Chondrocyte (in vitro differentiated cells): ENCODE results near the gene BDH1. TPM values are rescaled to one million over a fixed set of nuclear protein-coding genes. Genes with fewer than 3 reads are reported as not detected.

Experiments
- DNase-seq: peaks from one replicate; pipeline ENCODE4 v3.0.0; 2021; ENCODE audit warnings: mixed read lengths, low spot score
- H3K27ac Mint-ChIP-seq: one replicate; pipeline ENCODE4 v1.8.0; 2021; ENCODE audit warnings: mild to moderate bottlenecking, moderate library complexity, mixed read lengths; ENCODE audit not compliant: unreplicated experiment
- H3K27me3 Mint-ChIP-seq: 2 replicates; pipeline ENCODE4 v1.8.0; 2021; ENCODE audit warnings: low read depth, mixed read lengths
- H3K36me3 Mint-ChIP-seq: 2 replicates; pipeline ENCODE4 v1.8.0; 2021; ENCODE audit warnings: low read depth, mixed read lengths
- H3K4me1 Mint-ChIP-seq: 2 replicates; pipeline ENCODE4 v1.8.0; 2021; ENCODE audit warnings: low read depth, mild to moderate bottlenecking, mixed read lengths
- H3K4me3 Mint-ChIP-seq: one replicate; pipeline ENCODE4 v1.8.0; 2021; ENCODE audit warnings: mild to moderate bottlenecking, moderate library complexity, mixed read lengths; ENCODE audit not compliant: unreplicated experiment
- H3K9me3 Mint-ChIP-seq: 2 replicates; pipeline ENCODE4 v1.8.0; 2021; ENCODE audit warnings: low read depth, mixed read lengths
- total RNA-seq: library from RNA; stranded (reverse); gene quantifications from 3 replicates; pipeline ENCODE4 v1.2.1, GENCODE V29; 2021
- TF ChIP-seq, protein P1 (sequence below): fragments of 200-600 bp; sonication (generic); IDR thresholded peaks from 2 replicates; pipeline ENCODE4 v1.5.0; 2021; ENCODE audit warnings: antibody characterized with exemption, mild to moderate bottlenecking, moderate library complexity

The BDH1 gene
- total RNA-seq, 1 donor from 2014 or later, result 8.4 TPM

DNA sequence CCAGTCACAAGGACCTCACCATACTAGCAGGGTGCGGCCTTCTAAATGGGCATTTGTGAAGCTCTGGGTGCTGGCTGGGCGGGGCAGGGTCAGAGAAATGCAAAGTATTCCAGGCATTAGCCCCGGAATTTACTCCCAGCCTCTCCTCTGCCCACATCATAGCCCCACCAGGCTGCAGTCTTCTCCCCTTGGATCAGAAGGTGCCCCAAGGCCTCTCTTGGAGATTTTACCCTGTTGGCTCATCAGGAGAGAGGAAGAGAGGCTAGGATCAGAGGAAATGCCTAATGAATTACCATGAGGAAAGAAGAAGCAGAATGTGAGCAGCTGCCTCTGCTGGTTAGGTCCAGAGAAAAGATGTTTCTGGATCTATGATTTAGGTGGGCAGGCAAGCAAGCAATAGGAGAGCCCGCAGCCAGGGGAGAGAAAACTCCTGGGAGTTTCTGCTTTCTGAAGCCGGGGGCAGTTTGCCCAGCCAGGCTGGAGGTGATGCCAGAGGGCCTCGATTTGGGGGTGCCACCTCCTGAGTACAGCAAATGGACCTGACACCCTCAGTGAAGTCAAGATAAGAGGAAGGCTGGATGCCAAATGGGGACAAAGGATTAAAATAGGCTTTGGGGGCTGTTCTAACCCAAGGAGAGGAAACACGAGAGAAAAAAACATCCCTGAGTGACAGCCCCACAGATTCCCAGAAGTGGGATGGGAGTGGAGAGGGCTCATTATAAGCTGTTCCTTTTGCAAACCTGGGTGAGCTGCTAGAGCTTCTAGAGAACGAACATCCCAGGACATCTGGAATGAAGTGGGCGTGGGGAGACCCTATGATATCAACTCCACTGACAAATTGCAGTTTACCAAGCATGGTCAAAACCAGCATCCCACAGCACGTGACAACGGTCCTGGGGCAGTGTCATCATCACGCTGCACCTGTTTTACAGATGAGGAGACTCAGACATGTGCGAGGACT, 65.4 kb downstream of the BDH1 start:
- peak overlapping the region; percentile 95 for H3K27ac Mint-ChIP-seq

DNA sequence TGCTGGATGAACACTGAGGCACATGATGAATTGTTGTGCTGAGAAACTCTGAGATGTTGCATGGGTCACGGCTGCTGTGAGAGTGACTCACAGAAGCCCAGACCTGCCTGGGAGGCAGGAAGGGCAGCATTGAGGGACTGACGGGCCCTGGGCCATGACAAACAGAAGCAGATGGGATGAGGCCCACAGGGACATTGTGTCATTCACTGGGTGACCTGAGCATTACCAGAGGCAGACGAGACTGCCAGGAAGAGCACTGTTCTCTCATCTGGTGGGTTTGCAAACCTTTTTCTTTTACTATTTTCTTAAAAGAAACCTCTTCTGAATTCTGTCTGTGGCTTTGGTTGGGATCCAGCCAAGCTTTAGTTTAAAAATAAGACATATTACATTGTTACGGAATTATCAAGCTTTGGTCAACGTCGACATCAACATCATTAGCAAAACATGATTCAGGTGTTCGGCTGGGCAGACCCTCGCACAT, 67.8 kb downstream of the BDH1 start:
- Mint-ChIP-seq H3K9me3 (no peaks in the 10 kb centered on the region), H3K36me3 (no peaks in the 10 kb centered on the region), H3K4me1 (peaks cover 85% of the 10 kb centered on the region), H3K27me3 (no peaks in the 10 kb centered on the region), H3K4me3 (no peak overlapping the region), H3K27ac (peak overlapping the region; percentile 95)
- DNase-seq, result no peak
- TF ChIP-seq, protein P1, sequence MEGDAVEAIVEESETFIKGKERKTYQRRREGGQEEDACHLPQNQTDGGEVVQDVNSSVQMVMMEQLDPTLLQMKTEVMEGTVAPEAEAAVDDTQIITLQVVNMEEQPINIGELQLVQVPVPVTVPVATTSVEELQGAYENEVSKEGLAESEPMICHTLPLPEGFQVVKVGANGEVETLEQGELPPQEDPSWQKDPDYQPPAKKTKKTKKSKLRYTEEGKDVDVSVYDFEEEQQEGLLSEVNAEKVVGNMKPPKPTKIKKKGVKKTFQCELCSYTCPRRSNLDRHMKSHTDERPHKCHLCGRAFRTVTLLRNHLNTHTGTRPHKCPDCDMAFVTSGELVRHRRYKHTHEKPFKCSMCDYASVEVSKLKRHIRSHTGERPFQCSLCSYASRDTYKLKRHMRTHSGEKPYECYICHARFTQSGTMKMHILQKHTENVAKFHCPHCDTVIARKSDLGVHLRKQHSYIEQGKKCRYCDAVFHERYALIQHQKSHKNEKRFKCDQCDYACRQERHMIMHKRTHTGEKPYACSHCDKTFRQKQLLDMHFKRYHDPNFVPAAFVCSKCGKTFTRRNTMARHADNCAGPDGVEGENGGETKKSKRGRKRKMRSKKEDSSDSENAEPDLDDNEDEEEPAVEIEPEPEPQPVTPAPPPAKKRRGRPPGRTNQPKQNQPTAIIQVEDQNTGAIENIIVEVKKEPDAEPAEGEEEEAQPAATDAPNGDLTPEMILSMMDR, result no peak

More for the DNA sequence above, 65.4 kb downstream of the BDH1 start:
- TF ChIP-seq, protein P1, result peak; percentile 54
- no peaks in the 10 kb centered on the region for H3K9me3 Mint-ChIP-seq
- no peaks in the 10 kb centered on the region for H3K27me3 Mint-ChIP-seq
- DNase-seq, result no peak
- H3K4me3 Mint-ChIP-seq, result no peak overlapping the region
- H3K4me1 Mint-ChIP-seq, result peaks cover 98% of the 10 kb centered on the region
- H3K36me3 Mint-ChIP-seq, result peaks cover 4% of the 10 kb centered on the region

DNA sequence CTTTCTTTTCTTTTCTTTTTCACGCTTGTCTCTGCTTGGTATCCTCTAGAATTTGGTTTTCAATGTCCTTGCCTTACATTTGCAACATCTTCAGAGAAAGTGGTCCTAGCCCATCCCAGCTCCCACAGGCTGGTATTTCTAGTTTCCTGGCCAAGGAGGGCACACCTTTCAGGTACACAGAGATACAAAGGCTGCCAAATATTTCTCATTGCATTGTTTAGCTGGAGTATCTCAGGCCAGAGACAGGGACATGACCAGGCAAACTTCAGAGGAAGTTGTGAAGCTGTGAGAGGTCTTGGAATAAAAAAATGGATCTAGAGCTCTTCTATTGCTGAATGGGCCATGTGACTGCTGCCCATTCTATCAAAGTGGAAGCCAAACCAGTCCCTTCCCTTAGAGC, 68.9 kb downstream of the BDH1 start:
- Mint-ChIP-seq H3K36me3 (no peaks in the 10 kb centered on the region), H3K9me3 (no peaks in the 10 kb centered on the region), H3K27ac (peak overlapping the region; percentile 95), H3K27me3 (no peaks in the 10 kb centered on the region), H3K4me3 (no peak overlapping the region), H3K4me1 (peaks cover 85% of the 10 kb centered on the region)
- DNase-seq, result no peak
- TF ChIP-seq, protein P1, result no peak

DNA sequence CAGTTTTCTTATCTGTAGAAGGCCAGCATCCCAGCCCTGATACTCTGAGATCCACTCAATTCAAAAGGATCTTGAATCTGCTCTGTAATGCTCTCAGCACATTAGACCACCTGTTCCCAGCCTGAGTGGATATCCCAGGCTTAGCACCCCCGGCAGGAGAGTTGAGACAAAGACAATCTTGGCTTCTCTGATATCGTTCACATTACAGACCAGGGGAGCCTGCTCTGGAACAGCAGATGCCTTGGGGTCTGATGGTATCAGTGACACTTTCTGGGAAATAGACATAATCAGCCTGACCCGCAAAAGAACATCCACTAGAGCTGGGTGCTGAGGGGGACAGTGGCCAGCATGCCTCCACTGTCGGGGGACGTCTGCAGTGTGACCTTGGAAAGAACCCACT, 70.6 kb downstream of the BDH1 start:
- TF ChIP-seq, protein P1, result no peak
- Mint-ChIP-seq H3K4me3 (no peak overlapping the region), H3K36me3 (no peaks in the 10 kb centered on the region), H3K27ac (no peak overlapping the region), H3K4me1 (peaks cover 76% of the 10 kb centered on the region), H3K27me3 (no peaks in the 10 kb centered on the region), H3K9me3 (peaks cover 3% of the 10 kb centered on the region)
- DNase-seq, result no peak

DNA sequence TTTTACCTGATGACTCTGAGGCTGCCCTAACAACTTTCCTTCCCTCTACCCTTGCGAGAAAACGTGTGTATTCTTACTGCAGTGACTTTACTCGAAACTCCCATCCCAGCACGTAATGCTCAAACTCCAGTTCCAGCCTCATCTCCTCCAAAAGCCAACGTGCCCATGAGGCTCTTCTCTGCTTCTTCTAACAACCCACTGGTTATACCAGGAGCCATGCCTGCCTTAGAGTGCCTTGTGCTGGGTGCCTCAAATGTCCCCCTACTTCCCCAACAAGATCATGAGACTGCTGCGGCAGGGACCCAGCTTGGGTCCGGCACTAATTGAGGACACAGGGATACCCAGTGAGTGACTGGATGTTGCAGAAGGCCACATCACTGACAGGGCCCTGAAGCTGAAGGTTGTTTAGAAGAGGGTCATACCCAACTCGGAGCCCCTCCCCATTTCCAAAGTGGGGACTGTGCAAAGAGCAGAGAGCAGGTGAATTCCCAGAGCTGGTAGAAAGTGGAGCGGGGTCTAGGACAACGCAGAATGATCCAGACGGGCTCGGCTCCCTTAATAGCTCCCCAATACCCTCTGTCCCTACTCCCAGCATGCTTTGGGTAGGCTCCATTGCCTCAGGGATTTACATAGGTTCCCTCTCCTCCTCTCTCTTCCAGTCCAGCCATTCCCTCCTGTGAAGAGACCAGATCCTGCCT, 71.4 kb downstream of the BDH1 start:
- TF ChIP-seq, protein P1, result no peak
- no peak for DNase-seq
- no peaks in the 10 kb centered on the region for H3K36me3 Mint-ChIP-seq
- peaks cover 3% of the 10 kb centered on the region for H3K9me3 Mint-ChIP-seq
- no peak overlapping the region for H3K4me3 Mint-ChIP-seq
- H3K27me3 Mint-ChIP-seq, result no peaks in the 10 kb centered on the region
- peaks cover 75% of the 10 kb centered on the region for H3K4me1 Mint-ChIP-seq
- no peak overlapping the region for H3K27ac Mint-ChIP-seq
